Adrenal gland (tissue), 12 donors: ENCODE measurements around the gene NDUFB10. TPM values are rescaled to one million over a fixed set of nuclear protein-coding genes. Genes with fewer than 3 reads are reported as not detected.

ENCODE experiments used
- DNase-seq, 7 donors: peaks; one replicate each; pipeline ENCODE4 v3.0.0-alpha.2; 2019 to 2020
- H3K27ac ChIP-seq, 5 donors: fragments of 200-600 bp; sonication (generic) in 4 of 5; 1 replicate in 3 of 5; 2 replicates in 2 of 5; pipeline versions ENCODE4 v1.5.1 to v1.8.0; 2016 to 2020; ENCODE audit warnings: mild to moderate bottlenecking in 1 of 5
- H3K27me3 ChIP-seq: fragments of 200-600 bp; 2 replicates; pipeline ENCODE4 v1.8.0; 2021
- H3K36me3 ChIP-seq, 2 donors: fragments of 200-600 bp; replicated peaks in 1 of 2; 1 replicate in 1 of 2; 2 replicates in 1 of 2; pipeline versions ENCODE4 v1.5.1 to v1.8.0; 2018 to 2022
- H3K4me1 ChIP-seq, 2 donors: fragments of 200-600 bp; replicated peaks in 1 of 2; 1 replicate in 1 of 2; 2 replicates in 1 of 2; pipeline versions ENCODE4 v1.5.1 to v1.8.0; 2018 to 2021
- H3K4me3 ChIP-seq, 4 donors: fragments of 200-600 bp; sonication (generic) in 3 of 4; one replicate each; pipeline ENCODE4 v1.5.1; 2016 to 2018
- H3K9me3 ChIP-seq, 3 donors: fragments of 200-600 bp; sonication (generic) in 1 of 3; replicated peaks in 1 of 3; 1 replicate in 2 of 3; 2 replicates in 1 of 3; pipeline versions ENCODE4 v1.5.1 to v1.8.0; 2016 to 2021
- POLR2A ChIP-seq, 2 donors: fragments of 450-650 bp; IDR thresholded peaks; one replicate each; pipeline ENCODE4 v1.6.1; 2017; ENCODE audit warnings: antibody characterized with exemption in 2 of 2, mild to moderate bottlenecking in 2 of 2, moderate library complexity in 1 of 2
- WGBS, 4 donors: extraction: QIAGEN DNeasy Blood & Tissue Kit in 2 of 4; methylation state at CpG; one replicate each; pipeline versions ENCODE4 v1.1.5 to v1.1.7; 2013 to 2017; 5-methylcytosine and 5-hydroxymethylcytosine counted together
- intact Hi-C, 2 donors: fragments of 100-400 bp; cut with DNase I; formaldehyde crosslinking; loops; one replicate each; pipeline versions ENCODE4 v1.14.1 to v1.15.0; 2022 to 2023
- polyA plus RNA-seq, 3 donors: library from polyadenylated mRNA; stranded (reverse); fragments of 200-250 nt in 2 of 3; fragments of 350-450 nt in 1 of 3; fragmentation: Illumina TruSeq in 1 of 3; extraction: RNeasy Lipid Tissue Mini Kit (QIAGEN cat#74804) in 1 of 3; gene quantifications; one replicate each; pipeline ENCODE4 v1.2.3, GENCODE V29; 2013 to 2014
- total RNA-seq, 9 donors: library from RNA; depleted of rRNA in 4 of 9; stranded (reverse); fragments of >200 nt in 4 of 9; fragments of 120-200 nt in 1 of 9; fragmentation: NEBNext Ultra II Directional in 1 of 9; extraction: Animal tissue kit (Norgen Biotek cat#: 25700) in 1 of 9; gene quantifications; one replicate each; pipeline versions ENCODE4 v1.1.0 to v1.2.4, GENCODE V29; 2013 to 2023
- TF ChIP-seq, protein P1 (sequence below), 6 experiments: fragments of 450-650 bp in 4 of 6; fragments of 200-600 bp in 2 of 6; sonication (generic) in 1 of 6; IDR thresholded peaks; 1 replicate in 5 of 6; 2 replicates in 1 of 6; pipeline versions ENCODE4 v1.5.1 to v1.8.0; 2016 to 2021; ENCODE audit warnings: antibody characterized with exemption in 6 of 6, mild to moderate bottlenecking in 2 of 6, moderate library complexity in 1 of 6
- donor health status: healthy with polysubstance abuse.
- donor health status: Bipolar disorder and iron deficiency.
- donor health status: DM: yes; HTN: yes; CAD: no.
- donor health status: DM: no; HTN: no; CAD: no.
- donor health status: DM: no; HTN: no; CAD: no.
- donor health status: DM: yes; HTN: yes; CAD: no.

Gene NDUFB10
- total and polyA plus RNA-seq, 12 donors, result 109 to 298 (median 175) TPM

DNA sequence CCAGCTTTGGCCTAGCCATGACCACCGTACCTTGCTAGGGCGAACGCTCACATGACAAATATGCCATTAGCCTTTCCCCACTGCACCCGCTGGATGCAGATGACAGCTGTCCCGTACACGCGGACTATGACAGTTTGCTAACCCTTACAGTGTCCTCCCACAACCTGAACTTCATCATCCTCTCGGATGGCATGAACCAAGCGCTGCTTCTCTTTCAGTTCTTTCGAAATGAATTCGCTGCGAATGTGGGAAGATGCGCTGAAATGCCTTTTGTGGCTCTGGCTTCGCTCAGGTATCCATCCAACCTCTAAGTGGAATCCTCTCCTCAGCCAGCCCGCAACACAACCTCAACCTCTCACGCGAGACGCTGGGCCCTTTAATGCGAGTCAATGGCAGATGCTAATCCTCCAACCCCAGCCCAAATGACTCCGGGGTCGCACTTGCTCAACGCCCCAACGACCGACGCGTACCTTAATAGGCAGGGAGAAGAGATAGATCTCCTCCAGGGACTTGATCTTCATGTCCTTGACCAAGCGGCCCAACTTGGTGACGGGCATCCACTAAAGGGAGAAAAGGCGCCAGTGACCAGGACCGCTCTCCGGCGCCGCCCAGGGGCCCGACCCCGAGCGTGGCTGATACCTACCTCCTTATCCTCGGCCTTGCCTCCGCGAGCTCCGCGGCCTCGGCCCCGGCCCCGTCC lies 4.6 kb downstream of the NDUFB10 start:
- H3K9me3 ChIP-seq, result no peaks in the 10 kb centered on the region
- 8 to 13% (median 10%) methylated on average over 25 to 44 of the region's 44 CpGs for WGBS, 4 donors
- peak overlapping the region; percentile 92 to 98 (median 95) for H3K27ac ChIP-seq
- peak in 6 of 7 donors; percentile 38 to 83 (median 62) for DNase-seq
- TF ChIP-seq, protein P1, sequence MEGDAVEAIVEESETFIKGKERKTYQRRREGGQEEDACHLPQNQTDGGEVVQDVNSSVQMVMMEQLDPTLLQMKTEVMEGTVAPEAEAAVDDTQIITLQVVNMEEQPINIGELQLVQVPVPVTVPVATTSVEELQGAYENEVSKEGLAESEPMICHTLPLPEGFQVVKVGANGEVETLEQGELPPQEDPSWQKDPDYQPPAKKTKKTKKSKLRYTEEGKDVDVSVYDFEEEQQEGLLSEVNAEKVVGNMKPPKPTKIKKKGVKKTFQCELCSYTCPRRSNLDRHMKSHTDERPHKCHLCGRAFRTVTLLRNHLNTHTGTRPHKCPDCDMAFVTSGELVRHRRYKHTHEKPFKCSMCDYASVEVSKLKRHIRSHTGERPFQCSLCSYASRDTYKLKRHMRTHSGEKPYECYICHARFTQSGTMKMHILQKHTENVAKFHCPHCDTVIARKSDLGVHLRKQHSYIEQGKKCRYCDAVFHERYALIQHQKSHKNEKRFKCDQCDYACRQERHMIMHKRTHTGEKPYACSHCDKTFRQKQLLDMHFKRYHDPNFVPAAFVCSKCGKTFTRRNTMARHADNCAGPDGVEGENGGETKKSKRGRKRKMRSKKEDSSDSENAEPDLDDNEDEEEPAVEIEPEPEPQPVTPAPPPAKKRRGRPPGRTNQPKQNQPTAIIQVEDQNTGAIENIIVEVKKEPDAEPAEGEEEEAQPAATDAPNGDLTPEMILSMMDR (IDR thresholded peaks at IDR 0.05), result peak in 2 of 6 experiments; percentile 20 to 26
- TF ChIP-seq POLR2A (IDR thresholded peaks at IDR 0.05), result no peak
- intact Hi-C loops, result no loop called here
- peak overlapping the region in 3 of 4 donors; percentile 71 to 90 (median 72) for H3K4me3 ChIP-seq
- H3K4me1 ChIP-seq, result peaks cover 10 to 29% of the 10 kb centered on the region in 2 donors
- H3K27me3 ChIP-seq, result no peaks in the 10 kb centered on the region
- H3K36me3 ChIP-seq, result peaks cover 0 to 23% of the 10 kb centered on the region in 2 donors

DNA sequence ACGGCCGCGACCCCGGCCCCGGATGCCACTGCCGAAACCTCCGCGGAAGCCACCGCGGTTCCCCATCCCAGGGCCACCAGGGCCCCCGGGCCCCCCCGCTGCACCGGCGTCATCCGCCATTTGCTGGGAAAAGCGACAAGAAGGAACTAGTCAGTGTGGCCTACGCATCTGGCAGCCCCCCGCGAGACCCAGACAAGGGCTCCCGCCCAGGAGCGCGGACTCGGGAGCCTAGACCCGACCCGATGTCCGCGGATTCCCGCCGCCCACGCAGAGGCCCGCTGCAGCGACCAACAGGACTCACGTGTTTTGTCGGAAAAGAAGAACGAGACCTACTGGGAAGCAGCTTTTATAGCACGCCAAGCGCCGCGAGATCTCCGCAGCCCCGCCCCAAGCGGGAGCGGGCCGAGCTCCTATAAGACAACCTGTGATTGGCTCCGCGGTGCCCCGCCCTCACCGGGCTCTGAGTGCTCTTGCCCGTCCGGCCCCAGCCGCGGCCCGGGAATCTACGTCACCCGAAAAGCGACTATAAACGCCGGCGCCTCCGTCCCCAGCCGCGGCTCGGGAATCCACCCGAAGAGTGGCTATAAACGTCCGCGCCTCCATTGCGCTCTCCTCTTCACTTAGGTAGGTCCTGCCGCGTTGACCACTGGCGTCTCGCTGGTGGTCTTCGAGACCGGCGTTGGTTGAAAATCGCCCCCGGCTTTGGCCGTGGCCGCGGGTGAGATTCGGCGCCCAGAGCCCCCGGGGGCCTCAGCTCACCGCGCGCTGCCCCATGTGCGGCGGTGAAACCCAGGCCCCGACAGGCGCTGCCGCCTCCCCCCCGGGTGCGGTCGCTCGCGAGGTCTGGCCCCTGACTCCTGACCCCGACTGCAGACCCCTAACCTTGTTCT lies 5.4 kb downstream of the NDUFB10 start, which contains the start of gene RPS2:
TSS of gene RPS2 (minus strand) at position 321 of the 890 bp plus-strand sequence. CDS start at position 120, 201 bp downstream.
- 0 to 2% (median 1%) methylated on average over 10 to 97 of the region's 97 CpGs for WGBS, 4 donors
- no peaks in the 10 kb centered on the region for H3K27me3 ChIP-seq
- H3K4me1 ChIP-seq, result peaks cover 10 to 29% of the 10 kb centered on the region in 2 donors
- no peaks in the 10 kb centered on the region for H3K9me3 ChIP-seq
- peak within 1 kb of the TSS; percentile 72 to 92 (median 90) for H3K4me3 ChIP-seq
- H3K36me3 ChIP-seq, result peaks cover 0 to 23% of the 10 kb centered on the region in 2 donors
- intact Hi-C loops, result no loop called here
- TF ChIP-seq POLR2A (IDR thresholded peaks at IDR 0.05), result peak; percentile 95 to 96
- TF ChIP-seq, protein P1 (IDR thresholded peaks at IDR 0.05), result peak in 1 of 6 experiments; percentile 14
- peak; percentile 98 to 100 (median 100) for DNase-seq
- peak within 1 kb of the TSS; percentile 92 to 98 (median 95) for H3K27ac ChIP-seq

DNA sequence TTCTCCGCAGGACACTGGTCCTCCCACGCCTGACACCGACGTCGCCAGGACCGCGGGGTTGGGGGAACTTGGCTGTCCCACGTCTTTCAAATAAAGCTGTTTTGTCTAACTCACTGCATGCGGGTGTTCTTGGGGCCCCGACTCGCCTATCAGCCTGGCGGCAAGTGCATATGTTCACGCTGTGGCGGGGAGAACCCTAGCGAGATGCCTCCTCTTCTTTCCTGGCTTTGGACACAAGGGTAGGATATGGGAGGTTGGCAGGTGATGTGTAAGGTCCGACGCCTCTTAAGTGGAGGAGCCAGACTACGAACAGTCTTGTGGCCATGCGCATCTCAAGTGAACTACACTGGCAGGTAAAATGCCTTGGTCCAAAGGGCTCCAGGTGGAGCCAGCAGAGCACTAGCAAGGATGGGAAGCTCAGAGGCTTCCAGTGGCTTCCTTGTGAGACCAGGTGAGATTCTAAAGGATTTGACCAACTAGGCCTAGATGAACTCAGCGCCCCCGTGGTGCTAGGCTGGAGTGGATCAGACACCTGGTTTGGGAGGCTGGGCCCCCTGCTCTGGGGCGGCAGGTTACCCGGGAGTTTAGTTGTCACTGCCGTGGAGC lies 6.2 kb downstream of the NDUFB10 start:
- no peak for DNase-seq
- H3K4me1 ChIP-seq, result peaks cover 10 to 24% of the 10 kb centered on the region in 2 donors
- intact Hi-C loops, result no loop called here
- no peaks in the 10 kb centered on the region for H3K27me3 ChIP-seq
- 14 to 28% (median 23%) methylated on average over 11 to 24 of the region's 24 CpGs for WGBS, 4 donors
- H3K9me3 ChIP-seq, result no peaks in the 10 kb centered on the region
- TF ChIP-seq POLR2A (IDR thresholded peaks at IDR 0.05), result no peak
- TF ChIP-seq, protein P1 (IDR thresholded peaks at IDR 0.05), result no peak
- H3K4me3 ChIP-seq, result peak overlapping the region; percentile 72 to 92 (median 90)
- peak overlapping the region; percentile 85 to 98 (median 95) for H3K27ac ChIP-seq
- H3K36me3 ChIP-seq, result peaks cover 0 to 23% of the 10 kb centered on the region in 2 donors
